Loucy (cell line): ENCODE data around the gene ARHGAP5.

Source experiments
- H2AFZ ChIP-seq: fragments of 200-600 bp; sonication (generic); 2 replicates; pipeline ENCODE4 v1.6.0; 2016; ENCODE audit warnings: antibody characterized with exemption, mild to moderate bottlenecking, low read length, moderate library complexity
- H3F3A ChIP-seq: fragments of 200-600 bp; 2 replicates; pipeline ENCODE4 v1.6.0; 2016; ENCODE audit warnings: antibody characterized with exemption, low read depth, mild to moderate bottlenecking
- H3K27me3 ChIP-seq: fragments of 200-600 bp; sonication (generic); 2 replicates; pipeline ENCODE4 v1.6.1; 2014; ENCODE audit warnings: low read length, mild to moderate bottlenecking; ENCODE audit not compliant: insufficient read depth, poor library complexity, severe bottlenecking
- H3K36me3 ChIP-seq: fragments of 200-600 bp; sonication (generic); 2 replicates; pipeline ENCODE4 v1.6.1; 2016; ENCODE audit warnings: low read length; ENCODE audit not compliant: insufficient read depth
- H3K4me1 ChIP-seq: fragments of 200-600 bp; sonication (generic); 2 replicates; pipeline ENCODE4 v1.5.1; 2014; ENCODE audit warnings: low read length, mild to moderate bottlenecking; ENCODE audit not compliant: insufficient read depth, poor library complexity, severe bottlenecking
- H3K4me2 ChIP-seq: fragments of 200-600 bp; sonication (generic); 2 replicates; pipeline ENCODE4 v1.6.0; 2014; ENCODE audit warnings: antibody characterized with exemption, low read length, low read depth, mild to moderate bottlenecking; ENCODE audit not compliant: poor library complexity, severe bottlenecking
- H3K4me3 ChIP-seq: fragments of 200-600 bp; sonication (generic); 2 replicates; pipeline ENCODE4 v1.5.1; 2014; ENCODE audit warnings: low read length, mild to moderate bottlenecking, mixed read lengths; ENCODE audit not compliant: poor library complexity, severe bottlenecking
- H3K79me2 ChIP-seq: fragments of 200-600 bp; sonication (generic); 2 replicates; pipeline ENCODE4 v1.6.1; 2014; ENCODE audit warnings: low read length; ENCODE audit not compliant: insufficient read depth
- H3K9ac ChIP-seq: fragments of 200-600 bp; sonication (generic); 2 replicates; pipeline ENCODE4 v1.6.0; 2014; ENCODE audit warnings: mild to moderate bottlenecking, low read depth, low read length, moderate library complexity; ENCODE audit not compliant: poor library complexity, severe bottlenecking
- H3K9me2 ChIP-seq: fragments of 200-600 bp; sonication (generic); replicated peaks from 2 replicates; pipeline ENCODE4 v1.6.1; 2016; ENCODE audit warnings: low read depth, low read length, mixed read lengths
- H3K9me3 ChIP-seq: fragments of 200-600 bp; sonication (generic); 2 replicates; pipeline ENCODE4 v1.6.1; 2014; ENCODE audit warnings: mild to moderate bottlenecking, antibody characterized with exemption, low read length, low read depth; ENCODE audit not compliant: insufficient read depth
- H4K20me1 ChIP-seq: fragments of 200-600 bp; sonication (generic); 2 replicates; pipeline ENCODE4 v1.6.0; 2014; ENCODE audit warnings: antibody characterized with exemption, low read length, mild to moderate bottlenecking; ENCODE audit not compliant: insufficient read depth, poor library complexity, severe bottlenecking
- CTCF ChIP-seq: fragments of 200-600 bp; sonication (generic); conservative IDR thresholded peaks from 2 replicates; pipeline ENCODE4 v1.5.1; 2014; ENCODE audit warnings: mild to moderate bottlenecking, antibody characterized with exemption, low read length
- EZH2phosphoT487 ChIP-seq: fragments of 200-600 bp; IDR thresholded peaks from 2 replicates; pipeline ENCODE4 v1.6.1; 2018; ENCODE audit warnings: antibody characterized with exemption, mild to moderate bottlenecking, moderate library complexity, borderline replicate concordance

Gene ARHGAP5

GRCh38 chr14:32190673-32191072 lies 113.6 kb downstream of the ARHGAP5 start:
- H3K4me2 ChIP-seq: no peak overlapping the region
- no peaks in the 10 kb centered on the region for H3K27me3 ChIP-seq
- H3K9me3 ChIP-seq: no peaks in the 10 kb centered on the region; the same call in 1 of the 2 replicates
- no peak overlapping the region for H3K9ac ChIP-seq
- H3K4me1 ChIP-seq: peaks cover 4% of the 10 kb centered on the region
- no peak overlapping the region for H3K4me3 ChIP-seq
- no peaks in the 10 kb centered on the region for H3K36me3 ChIP-seq
- H3K9me2 ChIP-seq: no peaks in the 10 kb centered on the region
- H2AFZ ChIP-seq: no peak overlapping the region
- H4K20me1 ChIP-seq: no peaks in the 10 kb centered on the region
- no peak for TF ChIP-seq CTCF
- TF ChIP-seq EZH2phosphoT487: no peak
- no peaks in the 10 kb centered on the region for H3K79me2 ChIP-seq
- no peaks in the 10 kb centered on the region for H3F3A ChIP-seq

GRCh38 chr14:32192712-32193373 lies 115.7 kb downstream of the ARHGAP5 start:
- Histone ChIP-seq H3K36me3 (no peaks in the 10 kb centered on the region), H3K79me2 (no peaks in the 10 kb centered on the region), H3K27me3 (no peaks in the 10 kb centered on the region), H3K9me3 (no peaks in the 10 kb centered on the region), H3K9me2 (no peaks in the 10 kb centered on the region), H3K4me1 (no peaks in the 10 kb centered on the region), H3K9ac (no peak overlapping the region), H2AFZ (no peak overlapping the region), H3F3A (no peaks in the 10 kb centered on the region), H4K20me1 (no peaks in the 10 kb centered on the region), H3K4me3 (no peak overlapping the region), H3K4me2 (no peak overlapping the region)
- TF ChIP-seq CTCF (no peak), EZH2phosphoT487 (no peak)

GRCh38 chr14:32193532-32193931 lies 116.4 kb downstream of the ARHGAP5 start:
- Histone ChIP-seq H2AFZ (no peak overlapping the region), H3K4me2 (no peak overlapping the region), H3K4me3 (no peak overlapping the region), H3K9me3 (no peaks in the 10 kb centered on the region), H3K4me1 (no peaks in the 10 kb centered on the region), H3K9me2 (no peaks in the 10 kb centered on the region), H3K27me3 (no peaks in the 10 kb centered on the region), H3K9ac (no peak overlapping the region), H3F3A (no peaks in the 10 kb centered on the region), H3K36me3 (no peaks in the 10 kb centered on the region), H3K79me2 (no peaks in the 10 kb centered on the region), H4K20me1 (no peaks in the 10 kb centered on the region)
- no peak for TF ChIP-seq EZH2phosphoT487
- TF ChIP-seq CTCF: no peak
